Endodermal cell (in vitro differentiated cells): ENCODE data around the gene NDUFS6. TPM values are rescaled to one million over a fixed set of nuclear protein-coding genes. Genes with fewer than 3 reads are reported as not detected.
A peak's percentile ranks its signal among the peaks of the same experiment; 100 is the strongest.

ENCODE experiments used
- DNase-seq: peaks from one replicate; pipeline ENCODE4 v3.0.0-alpha.2; 2017
- H3K27ac ChIP-seq: 2 replicates; pipeline ENCODE4 v1.5.1; 2013; ENCODE audit warnings: mild to moderate bottlenecking, low read depth, low read length, moderate library complexity
- H3K27me3 ChIP-seq: 2 replicates; pipeline ENCODE4 v1.6.1; 2013; ENCODE audit warnings: mild to moderate bottlenecking, low read length, moderate library complexity; ENCODE audit not compliant: insufficient read depth, control insufficient read depth, poor library complexity, severe bottlenecking
- H3K36me3 ChIP-seq: 2 replicates; pipeline ENCODE4 v1.7.0; 2013; ENCODE audit warnings: mild to moderate bottlenecking, low read length, moderate library complexity; ENCODE audit not compliant: control insufficient read depth, insufficient read depth
- H3K4me1 ChIP-seq: one replicate; pipeline ENCODE4 v1.7.0; 2013; ENCODE audit warnings: low read length; ENCODE audit not compliant: control insufficient read depth, insufficient read depth
- H3K4me3 ChIP-seq: 2 replicates; pipeline ENCODE4 v1.5.1; 2013; ENCODE audit warnings: mild to moderate bottlenecking, low read length, moderate library complexity
- H3K9ac ChIP-seq: 2 replicates; pipeline ENCODE4 v1.6.1; 2013; ENCODE audit warnings: mild to moderate bottlenecking, low read length, moderate library complexity; ENCODE audit not compliant: poor library complexity, severe bottlenecking; ENCODE audit errors: extremely low read depth
- H3K9me3 ChIP-seq: 2 replicates; pipeline ENCODE4 v1.6.1; 2013; ENCODE audit warnings: mild to moderate bottlenecking, low read length, moderate library complexity; ENCODE audit not compliant: control insufficient read depth
- H3K27ac Mint-ChIP-seq: 2 replicates; pipeline ENCODE4 v1.8.0; 2020; ENCODE audit warnings: mixed read lengths
- H3K27me3 Mint-ChIP-seq: 2 replicates; pipeline ENCODE4 v1.8.0; 2021; ENCODE audit warnings: mild to moderate bottlenecking, mixed read lengths; ENCODE audit not compliant: insufficient read depth
- H3K36me3 Mint-ChIP-seq: 2 replicates; pipeline ENCODE4 v1.8.0; 2020; ENCODE audit warnings: low read depth, mixed read lengths
- H3K4me1 Mint-ChIP-seq: 2 replicates; pipeline ENCODE4 v1.8.0; 2020; ENCODE audit warnings: mixed read lengths
- H3K4me3 Mint-ChIP-seq: 2 replicates; pipeline ENCODE4 v1.8.0; 2020; ENCODE audit warnings: mild to moderate bottlenecking, moderate library complexity, mixed read lengths
- H3K9me3 Mint-ChIP-seq: 2 replicates; pipeline ENCODE4 v1.8.0; 2020; ENCODE audit warnings: mild to moderate bottlenecking, mixed read lengths
- WGBS, 2 experiments: methylation state at CpG; one replicate each; pipeline versions ENCODE4 v1.1.5 to v1.1.7; 2013; ENCODE audit warnings: missing lambda C conversion rate in 2 of 2, mixed read lengths in 1 of 2; ENCODE audit not compliant: insufficient coverage in 1 of 2, insufficient read length in 1 of 2; 5-methylcytosine and 5-hydroxymethylcytosine counted together
- total RNA-seq, 2 donors: library from RNA; stranded (reverse); fragmentation: NEBNext Ultra II Directional in 1 of 2; extraction: Animal tissue kit (Norgen Biotek cat#: 25700) in 1 of 2; gene quantifications; 2 replicates in 1 of 2; 3 replicates in 1 of 2; pipeline ENCODE4 v1.2.1, GENCODE V29; 2021
- TF ChIP-seq, protein P1 (sequence below): fragments of 200-600 bp; sonication (generic); conservative IDR thresholded peaks from 2 replicates; pipeline ENCODE4 v1.5.0; 2021; ENCODE audit warnings: antibody characterized with exemption, mild to moderate bottlenecking

NDUFS6 gene
- total RNA-seq, 2 donors from 2014 or later: 47.9 to 65.2 TPM

DNA sequence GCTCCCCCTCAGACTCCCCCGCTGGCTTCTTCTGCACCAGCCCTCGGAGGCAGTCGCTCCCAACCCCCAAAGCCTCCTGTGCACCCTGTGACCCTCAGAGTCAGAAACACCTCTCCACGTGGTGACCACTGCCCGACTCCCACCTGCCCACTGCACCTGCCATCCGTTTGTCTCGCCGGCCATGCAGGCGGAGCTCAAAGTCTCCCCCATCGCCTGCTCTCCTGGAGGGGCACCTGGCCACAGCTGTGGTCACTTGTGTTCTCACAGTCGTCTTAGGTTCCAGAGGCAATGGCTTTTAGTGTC, 39.8 kb upstream of the NDUFS6 start:
- TF ChIP-seq, protein P1, sequence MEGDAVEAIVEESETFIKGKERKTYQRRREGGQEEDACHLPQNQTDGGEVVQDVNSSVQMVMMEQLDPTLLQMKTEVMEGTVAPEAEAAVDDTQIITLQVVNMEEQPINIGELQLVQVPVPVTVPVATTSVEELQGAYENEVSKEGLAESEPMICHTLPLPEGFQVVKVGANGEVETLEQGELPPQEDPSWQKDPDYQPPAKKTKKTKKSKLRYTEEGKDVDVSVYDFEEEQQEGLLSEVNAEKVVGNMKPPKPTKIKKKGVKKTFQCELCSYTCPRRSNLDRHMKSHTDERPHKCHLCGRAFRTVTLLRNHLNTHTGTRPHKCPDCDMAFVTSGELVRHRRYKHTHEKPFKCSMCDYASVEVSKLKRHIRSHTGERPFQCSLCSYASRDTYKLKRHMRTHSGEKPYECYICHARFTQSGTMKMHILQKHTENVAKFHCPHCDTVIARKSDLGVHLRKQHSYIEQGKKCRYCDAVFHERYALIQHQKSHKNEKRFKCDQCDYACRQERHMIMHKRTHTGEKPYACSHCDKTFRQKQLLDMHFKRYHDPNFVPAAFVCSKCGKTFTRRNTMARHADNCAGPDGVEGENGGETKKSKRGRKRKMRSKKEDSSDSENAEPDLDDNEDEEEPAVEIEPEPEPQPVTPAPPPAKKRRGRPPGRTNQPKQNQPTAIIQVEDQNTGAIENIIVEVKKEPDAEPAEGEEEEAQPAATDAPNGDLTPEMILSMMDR: no peak

GRCh38 chr5:1762121-1762882, 38.9 kb upstream of the NDUFS6 start:
- no peaks in the 10 kb centered on the region for H3K36me3 Mint-ChIP-seq
- Histone ChIP-seq H3K27ac (no peak overlapping the region), H3K9me3 (no peaks in the 10 kb centered on the region), H3K9ac (no peak overlapping the region), H3K4me1 (no peaks in the 10 kb centered on the region), H3K36me3 (no peaks in the 10 kb centered on the region), H3K4me3 (no peak overlapping the region), H3K27me3 (no peaks in the 10 kb centered on the region)
- H3K4me1 Mint-ChIP-seq: no peaks in the 10 kb centered on the region
- H3K4me3 Mint-ChIP-seq: no peak overlapping the region
- 88 to 89% methylated on average over 16 to 25 of the region's 25 CpGs for WGBS, 2 experiments
- H3K27ac Mint-ChIP-seq: no peak overlapping the region
- H3K27me3 Mint-ChIP-seq: no peaks in the 10 kb centered on the region
- TF ChIP-seq, protein P1: no peak
- peaks cover 15% of the 10 kb centered on the region for H3K9me3 Mint-ChIP-seq
- peak; percentile 41 for DNase-seq

More for the DNA sequence above, 39.8 kb upstream of the NDUFS6 start:
- WGBS, 2 experiments: 80 to 95% methylated on average over 2 to 11 of the region's 11 CpGs
- Histone ChIP-seq H3K4me1 (no peaks in the 10 kb centered on the region), H3K9me3 (no peaks in the 10 kb centered on the region), H3K27ac (no peak overlapping the region), H3K27me3 (no peaks in the 10 kb centered on the region), H3K4me3 (no peak overlapping the region), H3K9ac (no peak overlapping the region), H3K36me3 (no peaks in the 10 kb centered on the region)
- no peak overlapping the region for H3K4me3 Mint-ChIP-seq
- peaks cover 18% of the 10 kb centered on the region for H3K9me3 Mint-ChIP-seq
- no peak for DNase-seq
- no peak overlapping the region for H3K27ac Mint-ChIP-seq
- H3K27me3 Mint-ChIP-seq: no peaks in the 10 kb centered on the region
- no peaks in the 10 kb centered on the region for H3K4me1 Mint-ChIP-seq
- H3K36me3 Mint-ChIP-seq: no peaks in the 10 kb centered on the region

DNA sequence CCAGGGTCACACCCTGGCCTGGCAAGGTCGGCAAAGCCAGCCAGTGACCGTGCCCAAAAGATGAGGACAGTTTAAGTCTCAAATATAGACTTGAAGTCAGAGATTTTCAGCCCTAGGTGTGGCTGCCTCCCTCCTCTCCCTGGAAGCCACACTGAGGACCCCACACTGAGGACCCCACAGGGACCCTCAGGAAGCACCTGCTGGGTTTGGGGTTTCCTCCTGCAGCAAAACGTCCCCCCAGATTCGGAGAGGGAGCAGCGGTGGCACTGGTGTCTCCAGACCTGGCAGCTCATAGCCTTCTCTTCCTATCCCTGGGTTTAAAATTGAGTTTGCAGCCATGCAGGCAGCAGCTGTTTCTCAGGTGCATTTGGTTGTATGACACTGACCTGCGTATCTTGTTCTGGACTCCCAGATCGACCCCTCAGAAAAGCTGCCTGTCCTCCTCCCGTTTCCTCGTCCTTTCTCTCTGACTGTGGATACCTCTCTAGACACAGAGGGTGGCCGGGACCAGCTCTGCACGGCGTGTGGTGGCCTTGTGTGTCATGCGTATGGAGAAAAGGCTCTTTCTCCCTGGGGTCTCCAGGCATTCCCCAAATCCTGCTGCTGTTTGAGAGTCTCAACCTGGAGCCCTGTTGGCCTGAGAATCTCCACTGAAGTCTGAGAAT, 38.2 kb upstream of the NDUFS6 start:
- Mint-ChIP-seq H3K4me1 (no peaks in the 10 kb centered on the region), H3K9me3 (peaks cover 10% of the 10 kb centered on the region), H3K4me3 (no peak overlapping the region), H3K27me3 (no peaks in the 10 kb centered on the region), H3K36me3 (no peaks in the 10 kb centered on the region), H3K27ac (no peak overlapping the region)
- Histone ChIP-seq H3K4me1 (no peaks in the 10 kb centered on the region), H3K36me3 (no peaks in the 10 kb centered on the region), H3K9me3 (no peaks in the 10 kb centered on the region), H3K27me3 (no peaks in the 10 kb centered on the region), H3K27ac (no peak overlapping the region), H3K9ac (no peak overlapping the region), H3K4me3 (no peak overlapping the region)
- 89 to 90% methylated on average over 13 of the region's 13 CpGs for WGBS, 2 experiments
- DNase-seq: peak; percentile 39
- TF ChIP-seq, protein P1: no peak
